Activated CD8-positive, alpha-beta T cell treated with anti-CD3 and anti-CD28 coated beads for 36 hours (primary cell): ENCODE data around the gene NHLRC2. TPM values are rescaled to one million over a fixed set of nuclear protein-coding genes. Genes with fewer than 3 reads are reported as not detected.

Experiments used
- ATAC-seq: fragments of 200-7000 bp; cut with Tn5 transposase; one replicate; pipeline ENCODE4 v1.10.0; 2021; ENCODE audit warnings: mild to moderate bottlenecking, moderate library complexity
- CTCF ChIA-PET: fragments of 350-600 bp; sonication (Branson Sonifier 250); formaldehyde crosslinking; loops from one replicate; lab custom pipeline; 2021; ENCODE audit warnings: antibody characterized with exemption; lab: Charles Lee
- POLR2A ChIA-PET: fragments of 350-600 bp; sonication (Branson Sonifier 250); formaldehyde crosslinking; loops from one replicate; lab custom pipeline; 2021; ENCODE audit warnings: antibody characterized with exemption; lab: Charles Lee
- DNase-seq: peaks from one replicate; pipeline ENCODE4 v3.0.0-alpha.2; 2020
- H3K27ac Mint-ChIP-seq: one replicate; pipeline ENCODE4 v1.8.0; 2021; ENCODE audit warnings: mild to moderate bottlenecking, mixed read lengths
- H3K27me3 Mint-ChIP-seq: one replicate; pipeline ENCODE4 v1.8.0; 2021; ENCODE audit warnings: mixed read lengths
- H3K36me3 Mint-ChIP-seq: one replicate; pipeline ENCODE4 v1.8.0; 2021; ENCODE audit warnings: low read depth, mixed read lengths
- H3K4me1 Mint-ChIP-seq: one replicate; pipeline ENCODE4 v1.8.0; 2021; ENCODE audit warnings: low read depth, mixed read lengths
- H3K4me3 Mint-ChIP-seq: one replicate; pipeline ENCODE4 v1.8.0; 2021; ENCODE audit warnings: mild to moderate bottlenecking, moderate library complexity, mixed read lengths
- H3K9me3 Mint-ChIP-seq: one replicate; pipeline ENCODE4 v1.8.0; 2021; ENCODE audit warnings: mixed read lengths
- intact Hi-C: fragments of 100-400 bp; cut with micrococcal nuclease; formaldehyde crosslinking; loops from one replicate; pipeline ENCODE4 v1.10.0; 2022
- total RNA-seq, 2 experiments: library from RNA; stranded (reverse); gene quantifications; one replicate each; pipeline ENCODE4 v1.2.3, GENCODE V29; 2021
- TF ChIP-seq, protein P1 (sequence below): fragments of 200-600 bp; IDR thresholded peaks from one replicate; pipeline ENCODE4 v1.8.0; 2022; ENCODE audit warnings: antibody characterized with exemption, mild to moderate bottlenecking

The NHLRC2 gene
- total RNA-seq, 2 experiments from 2014 or later = 23.0 to 23.9 TPM

DNA sequence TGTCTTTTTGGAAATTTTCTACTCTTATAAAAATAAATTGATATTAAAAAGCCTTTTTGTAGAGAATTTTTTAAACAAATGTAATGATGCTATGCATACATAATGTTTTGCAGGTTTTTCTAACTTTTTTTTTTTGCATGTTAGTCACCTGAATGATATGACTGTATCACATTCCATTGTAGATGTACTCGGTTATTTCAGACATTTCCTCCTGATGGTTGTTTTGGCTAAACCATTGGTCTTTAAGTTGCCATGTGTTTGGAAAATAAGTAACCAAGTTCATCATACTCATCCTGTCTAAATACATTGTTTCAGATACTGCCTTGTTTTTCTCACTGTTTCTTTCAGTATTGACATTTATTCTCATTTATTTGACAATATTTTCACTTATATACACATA is 25.8 kb downstream of the NHLRC2 start:
- DNase-seq = no peak

DNA sequence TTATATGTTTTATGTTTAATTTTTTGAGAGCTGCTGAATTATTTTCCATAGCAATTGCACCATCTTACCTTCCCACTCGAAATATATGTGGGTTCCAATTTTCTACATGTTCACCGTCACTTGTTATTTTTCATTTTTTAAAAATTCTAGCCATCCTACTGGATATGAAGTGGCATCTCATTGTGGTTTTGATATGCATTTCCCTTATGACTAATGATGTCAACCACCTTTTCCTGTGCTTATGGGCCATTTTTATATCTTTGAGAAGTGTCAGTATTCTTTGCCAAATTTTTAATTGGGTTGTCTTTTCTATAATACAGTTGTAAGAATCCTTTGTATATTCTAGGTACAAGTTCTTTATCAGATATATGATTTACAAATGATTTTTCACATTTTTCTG is 27.8 kb downstream of the NHLRC2 start:
- ChIA-PET CTCF (no interaction called here), POLR2A (no interaction called here)
- no peak overlapping the region for H3K27ac Mint-ChIP-seq
- DNase-seq (no peak), ATAC-seq (no peak)
- intact Hi-C loops = no loop called here
- no peak overlapping the region for H3K4me3 Mint-ChIP-seq
- H3K4me1 Mint-ChIP-seq = peaks cover 13% of the 10 kb centered on the region
- no peaks in the 10 kb centered on the region for H3K27me3 Mint-ChIP-seq
- no peaks in the 10 kb centered on the region for H3K9me3 Mint-ChIP-seq
- peaks cover 35% of the 10 kb centered on the region for H3K36me3 Mint-ChIP-seq
- TF ChIP-seq, protein P1, sequence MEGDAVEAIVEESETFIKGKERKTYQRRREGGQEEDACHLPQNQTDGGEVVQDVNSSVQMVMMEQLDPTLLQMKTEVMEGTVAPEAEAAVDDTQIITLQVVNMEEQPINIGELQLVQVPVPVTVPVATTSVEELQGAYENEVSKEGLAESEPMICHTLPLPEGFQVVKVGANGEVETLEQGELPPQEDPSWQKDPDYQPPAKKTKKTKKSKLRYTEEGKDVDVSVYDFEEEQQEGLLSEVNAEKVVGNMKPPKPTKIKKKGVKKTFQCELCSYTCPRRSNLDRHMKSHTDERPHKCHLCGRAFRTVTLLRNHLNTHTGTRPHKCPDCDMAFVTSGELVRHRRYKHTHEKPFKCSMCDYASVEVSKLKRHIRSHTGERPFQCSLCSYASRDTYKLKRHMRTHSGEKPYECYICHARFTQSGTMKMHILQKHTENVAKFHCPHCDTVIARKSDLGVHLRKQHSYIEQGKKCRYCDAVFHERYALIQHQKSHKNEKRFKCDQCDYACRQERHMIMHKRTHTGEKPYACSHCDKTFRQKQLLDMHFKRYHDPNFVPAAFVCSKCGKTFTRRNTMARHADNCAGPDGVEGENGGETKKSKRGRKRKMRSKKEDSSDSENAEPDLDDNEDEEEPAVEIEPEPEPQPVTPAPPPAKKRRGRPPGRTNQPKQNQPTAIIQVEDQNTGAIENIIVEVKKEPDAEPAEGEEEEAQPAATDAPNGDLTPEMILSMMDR = no peak

More for the DNA sequence above, 25.8 kb downstream of the NHLRC2 start:
- no peaks in the 10 kb centered on the region for H3K27me3 Mint-ChIP-seq
- peaks cover 23% of the 10 kb centered on the region for H3K36me3 Mint-ChIP-seq
- H3K27ac Mint-ChIP-seq = no peak overlapping the region
- CTCF ChIA-PET = no interaction called here
- ATAC-seq = no peak
- POLR2A ChIA-PET = no interaction called here
- TF ChIP-seq, protein P1 = no peak
- peaks cover 13% of the 10 kb centered on the region for H3K4me1 Mint-ChIP-seq
- H3K4me3 Mint-ChIP-seq = no peak overlapping the region
- intact Hi-C loops = no loop called here
- H3K9me3 Mint-ChIP-seq = no peaks in the 10 kb centered on the region

DNA sequence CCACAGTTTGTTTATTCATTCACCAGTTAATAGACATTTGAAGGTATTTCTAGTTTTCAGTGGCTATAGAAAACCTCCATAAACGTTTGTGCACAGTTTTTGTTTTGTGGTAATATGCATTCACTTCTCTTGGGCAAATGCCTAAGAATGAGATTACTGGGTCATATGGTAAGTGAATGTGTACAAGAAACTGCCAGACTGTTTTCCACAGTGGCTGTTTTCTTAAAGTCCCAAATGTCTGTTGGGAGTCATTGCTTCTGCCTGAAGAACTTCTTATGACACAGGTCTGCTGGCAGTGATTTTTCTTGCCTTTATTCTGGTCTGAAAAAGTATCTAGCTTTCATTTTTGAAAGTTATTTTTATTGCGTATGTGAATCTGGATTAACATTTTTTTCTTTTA is 35.5 kb downstream of the NHLRC2 start:
- DNase-seq (no peak), ATAC-seq (no peak)
- POLR2A ChIA-PET = no interaction called here
- Mint-ChIP-seq H3K27me3 (no peaks in the 10 kb centered on the region), H3K36me3 (peaks cover 28% of the 10 kb centered on the region), H3K4me1 (no peaks in the 10 kb centered on the region), H3K9me3 (no peaks in the 10 kb centered on the region), H3K27ac (no peak overlapping the region), H3K4me3 (no peak overlapping the region)
- TF ChIP-seq, protein P1 = no peak
- CTCF ChIA-PET = no interaction called here
- intact Hi-C loops = no loop called here

- DNase-seq (no peak), ATAC-seq (no peak)
- no peak overlapping the region for H3K27ac Mint-ChIP-seq
- no peaks in the 10 kb centered on the region for H3K4me1 Mint-ChIP-seq
- ChIA-PET POLR2A (no interaction called here), CTCF (no interaction called here)
- TF ChIP-seq, protein P1 = no peak
- no peak overlapping the region for H3K4me3 Mint-ChIP-seq
- peaks cover 27% of the 10 kb centered on the region for H3K36me3 Mint-ChIP-seq
- intact Hi-C loops = no loop called here
- H3K9me3 Mint-ChIP-seq = peaks cover 1% of the 10 kb centered on the region
- no peaks in the 10 kb centered on the region for H3K27me3 Mint-ChIP-seq
These were observed 36.3 kb downstream of the NHLRC2 start for GRCh38 chr10:113890769-113891168.

GRCh38 chr10:113891476-113891875 is 37.0 kb downstream of the NHLRC2 start:
- no peaks in the 10 kb centered on the region for H3K4me1 Mint-ChIP-seq
- intact Hi-C loops = no loop called here
- H3K27me3 Mint-ChIP-seq = no peaks in the 10 kb centered on the region
- CTCF ChIA-PET = no interaction called here
- TF ChIP-seq, protein P1 = no peak
- DNase-seq (no peak), ATAC-seq (no peak)
- H3K27ac Mint-ChIP-seq = no peak overlapping the region
- H3K36me3 Mint-ChIP-seq = peaks cover 24% of the 10 kb centered on the region
- no peak overlapping the region for H3K4me3 Mint-ChIP-seq
- peaks cover 1% of the 10 kb centered on the region for H3K9me3 Mint-ChIP-seq
- POLR2A ChIA-PET = no interaction called here
